HG03045 (cell line): Measurements from ENCODE around the gene FOLR1.
"Not testable (repeated sequence)": the region's sequence is repeated elsewhere in the genome, so short reads cannot be mapped to it uniquely, and the experiment has no call there.

ENCODE experiments used
- ATAC-seq: cut with Tn5 transposase; IDR thresholded peaks from one replicate; pipeline ENCODE4 v1.9.1; 2021; ENCODE audit warnings: mild to moderate bottlenecking, moderate library complexity; ENCODE audit not compliant: unreplicated experiment

FOLR1 gene

GRCh38 chr11:72180892-72181552, 10.9 kb upstream of the FOLR1 start:
- not testable (repeated sequence) for ATAC-seq

- not testable (repeated sequence) for ATAC-seq
These were observed 10.4 kb upstream of the FOLR1 start for GRCh38 chr11:72181553-72181958.

GRCh38 chr11:72188267-72188666, 3.7 kb upstream of the FOLR1 start:
- ATAC-seq, result no peak

GRCh38 chr11:72189455-72190250, 2.3 kb upstream of the FOLR1 start:
- ATAC-seq, result no peak

- no peak for ATAC-seq
These were observed 1.3 kb upstream of the FOLR1 start for GRCh38 chr11:72190631-72191071.

- ATAC-seq, result no peak
These were observed 3.8 kb downstream of the FOLR1 start for GRCh38 chr11:72195518-72196270.

GRCh38 chr11:72201445-72201844, 9.5 kb downstream of the FOLR1 start:
- not testable (repeated sequence) for ATAC-seq

- ATAC-seq, result no peak
These were observed 10.6 kb downstream of the FOLR1 start for GRCh38 chr11:72202571-72202970.

GRCh38 chr11:72203163-72203562, 11.2 kb downstream of the FOLR1 start:
- ATAC-seq, result no peak

GRCh38 chr11:72204886-72205285, 12.9 kb downstream of the FOLR1 start:
- ATAC-seq, result no peak

- ATAC-seq, result not testable (repeated sequence)
These were observed 14.9 kb downstream of the FOLR1 start for GRCh38 chr11:72206794-72207193.

- no peak for ATAC-seq
These were observed 16.3 kb downstream of the FOLR1 start for GRCh38 chr11:72208281-72208680.

- ATAC-seq, result no peak
These were observed 17.2 kb downstream of the FOLR1 start for GRCh38 chr11:72209101-72209500.

- ATAC-seq, result no peak
These were observed 24.7 kb downstream of the FOLR1 start, which contains the start of gene FOLR2 for GRCh38 chr11:72216638-72217037. Gene FOLR2, plus strand, starts transcription at chr11:72216794. Its CDS starts 1,791 bp downstream, at chr11:72218585.

GRCh38 chr11:72217841-72218240, 25.9 kb downstream of the FOLR1 start:
- ATAC-seq, result no peak

- no peak for ATAC-seq
These were observed 26.4 kb downstream of the FOLR1 start for GRCh38 chr11:72218251-72218745.

GRCh38 chr11:72220696-72221363, 28.9 kb downstream of the FOLR1 start:
- ATAC-seq, result no peak

GRCh38 chr11:72221386-72222075, 29.6 kb downstream of the FOLR1 start:
- no peak for ATAC-seq

GRCh38 chr11:72222106-72222891, 30.4 kb downstream of the FOLR1 start:
- ATAC-seq, result no peak
